Activated naive CD8-positive, alpha-beta T cell (primary cell): Measurements from ENCODE around the gene TNFRSF11A.
A peak's percentile ranks its signal among the peaks of the same experiment; 100 is the strongest.

Experiments used
- H3K27ac Mint-ChIP-seq: one replicate; pipeline ENCODE4 v1.8.0; 2021; ENCODE audit warnings: mixed read lengths
- H3K27me3 Mint-ChIP-seq: one replicate; pipeline ENCODE4 v1.8.0; 2021; ENCODE audit warnings: mixed read lengths
- H3K36me3 Mint-ChIP-seq: one replicate; pipeline ENCODE4 v1.8.0; 2021; ENCODE audit warnings: mixed read lengths
- H3K4me1 Mint-ChIP-seq: one replicate; pipeline ENCODE4 v1.8.0; 2021; ENCODE audit warnings: low read depth, mixed read lengths
- H3K4me3 Mint-ChIP-seq: one replicate; pipeline ENCODE4 v1.8.0; 2021; ENCODE audit warnings: mild to moderate bottlenecking, mixed read lengths
- H3K9me3 Mint-ChIP-seq: one replicate; pipeline ENCODE4 v1.8.0; 2021; ENCODE audit warnings: low read depth, mixed read lengths

TNFRSF11A gene

DNA sequence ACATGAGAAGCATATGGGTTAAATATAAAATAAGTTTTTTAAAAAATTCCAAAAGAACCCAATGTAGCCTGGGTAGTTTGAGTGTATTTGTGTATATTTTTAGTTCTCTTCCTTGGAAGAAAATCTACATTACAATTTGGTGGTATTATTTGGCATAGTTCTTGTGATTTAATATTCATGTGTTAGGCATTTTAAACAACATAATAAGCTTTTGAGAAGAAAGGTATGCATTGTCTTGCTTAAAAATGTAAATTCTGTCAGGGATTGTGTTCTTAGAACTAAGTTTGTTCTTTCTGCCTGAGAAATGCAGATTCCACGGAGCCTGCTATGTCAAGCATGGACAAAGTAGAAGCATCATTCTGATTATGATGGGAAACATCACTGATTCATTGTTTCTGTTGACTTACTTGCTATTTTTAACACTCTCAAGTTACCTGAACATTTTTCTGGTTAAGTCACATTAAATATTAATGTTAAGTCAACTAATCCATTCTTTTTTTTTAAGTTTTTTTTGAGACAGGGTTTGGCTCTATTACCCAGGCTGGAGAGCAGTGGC, 49.4 kb downstream of the TNFRSF11A start:
- H3K4me1 Mint-ChIP-seq = peaks cover 5% of the 10 kb centered on the region
- no peak overlapping the region for H3K27ac Mint-ChIP-seq
- no peaks in the 10 kb centered on the region for H3K9me3 Mint-ChIP-seq

DNA sequence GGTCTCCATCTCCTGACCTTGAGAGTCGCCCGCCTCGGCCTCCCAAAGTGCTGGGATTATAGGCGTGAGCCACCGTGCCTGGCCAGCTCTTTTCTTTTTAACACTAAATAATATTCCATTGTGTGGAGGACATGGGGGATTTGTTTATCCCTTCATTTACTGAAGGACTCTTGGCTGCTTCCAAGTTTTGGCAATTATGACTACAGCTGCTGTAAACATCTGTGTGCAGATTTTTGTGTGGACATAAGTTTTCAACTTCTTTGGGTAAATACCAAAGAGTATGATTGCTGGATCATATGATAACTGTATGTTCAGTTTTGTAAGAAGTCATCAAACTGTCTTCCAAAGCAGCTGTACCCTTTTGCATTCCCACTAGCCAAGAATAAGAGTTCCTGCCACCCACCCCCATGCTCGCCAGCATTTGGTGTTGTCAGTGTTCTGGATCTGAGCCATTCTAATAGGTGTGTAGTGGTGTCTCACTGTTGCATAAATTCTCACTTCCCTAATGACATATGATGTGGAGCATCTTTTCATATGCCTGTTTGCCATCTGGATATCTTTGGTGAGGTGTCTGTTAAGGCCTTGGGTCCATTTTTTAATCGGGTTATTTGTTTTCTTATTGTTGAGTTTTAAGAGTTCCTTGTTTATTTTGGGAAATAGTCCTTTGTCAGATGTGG, 52.2 kb downstream of the TNFRSF11A start:
- H3K36me3 Mint-ChIP-seq = no peaks in the 10 kb centered on the region
- peaks cover under 1% of the 10 kb centered on the region for H3K9me3 Mint-ChIP-seq
- no peak overlapping the region for H3K27ac Mint-ChIP-seq
- H3K4me3 Mint-ChIP-seq = no peak overlapping the region
- H3K4me1 Mint-ChIP-seq = no peaks in the 10 kb centered on the region
- no peaks in the 10 kb centered on the region for H3K27me3 Mint-ChIP-seq

More for the DNA sequence above, 49.4 kb downstream of the TNFRSF11A start:
- Mint-ChIP-seq H3K36me3 (no peaks in the 10 kb centered on the region), H3K27me3 (no peaks in the 10 kb centered on the region), H3K4me3 (no peak overlapping the region)

DNA sequence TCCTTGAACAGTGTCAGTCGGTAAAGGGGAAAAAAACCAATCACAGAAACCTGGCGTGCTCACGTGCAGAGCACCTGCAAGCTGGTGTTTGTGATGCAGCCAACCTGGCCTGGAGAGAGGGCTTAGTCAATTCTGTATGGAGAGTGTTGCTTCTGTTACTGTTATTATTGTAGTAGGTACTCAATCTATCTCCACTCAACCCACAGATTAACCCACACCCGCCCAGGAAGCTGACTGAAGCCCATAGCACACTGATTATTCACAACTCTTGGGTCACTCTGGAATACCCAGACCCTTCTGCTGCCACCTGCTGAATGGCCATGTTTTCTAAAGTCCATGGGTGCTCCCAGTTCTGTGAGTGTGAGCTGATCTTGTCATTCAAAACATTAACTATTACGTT, 53.9 kb downstream of the TNFRSF11A start:
- Mint-ChIP-seq H3K9me3 (peaks cover 6% of the 10 kb centered on the region), H3K27me3 (no peaks in the 10 kb centered on the region), H3K36me3 (peaks cover 6% of the 10 kb centered on the region), H3K27ac (no peak overlapping the region), H3K4me3 (no peak overlapping the region), H3K4me1 (no peaks in the 10 kb centered on the region)

DNA sequence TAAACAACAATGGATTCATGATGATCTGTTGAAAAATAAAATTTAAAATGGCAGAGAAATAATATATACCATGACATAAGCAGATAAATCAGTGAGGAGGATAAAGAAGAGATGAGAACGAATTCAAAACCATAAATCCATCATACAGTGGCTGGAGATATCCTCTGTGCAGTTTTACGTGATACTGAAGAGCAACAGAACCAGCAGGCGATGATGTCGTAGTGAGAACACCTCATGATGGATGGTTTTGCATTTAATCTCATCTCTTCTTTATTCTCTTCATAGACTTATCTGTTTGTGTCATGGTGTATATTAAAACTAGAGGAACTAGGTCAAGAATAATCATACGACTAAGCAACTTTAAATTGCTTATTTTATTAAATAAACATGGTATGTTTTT, 56.3 kb downstream of the TNFRSF11A start:
- Mint-ChIP-seq H3K27ac (no peak overlapping the region), H3K4me3 (no peak overlapping the region), H3K9me3 (peaks cover 6% of the 10 kb centered on the region), H3K36me3 (peaks cover 6% of the 10 kb centered on the region), H3K4me1 (no peaks in the 10 kb centered on the region), H3K27me3 (no peaks in the 10 kb centered on the region)

DNA sequence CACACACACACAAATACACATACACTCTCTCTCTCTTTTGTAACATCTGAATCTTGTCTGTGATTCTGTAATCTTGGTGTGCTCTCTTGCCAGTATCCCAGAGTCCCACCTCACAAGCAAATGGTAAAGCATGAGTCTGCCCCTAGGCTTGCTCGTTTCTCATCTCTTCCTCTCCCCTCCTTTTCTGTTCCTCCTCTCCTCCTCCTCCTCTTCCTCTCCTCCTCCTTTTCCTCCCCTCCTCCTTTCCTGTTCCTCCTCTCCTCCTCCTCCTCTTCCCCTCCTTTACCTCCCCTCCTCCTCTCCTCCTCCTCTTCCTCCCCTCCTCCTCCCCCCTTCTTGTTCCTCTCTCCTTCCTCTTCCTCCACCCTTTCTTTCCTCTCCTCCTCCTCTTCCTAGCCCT, 59.0 kb downstream of the TNFRSF11A start:
- Mint-ChIP-seq H3K27me3 (no peaks in the 10 kb centered on the region), H3K9me3 (peaks cover 6% of the 10 kb centered on the region), H3K4me1 (no peaks in the 10 kb centered on the region), H3K4me3 (no peak overlapping the region), H3K36me3 (peaks cover 6% of the 10 kb centered on the region), H3K27ac (no peak overlapping the region)

DNA sequence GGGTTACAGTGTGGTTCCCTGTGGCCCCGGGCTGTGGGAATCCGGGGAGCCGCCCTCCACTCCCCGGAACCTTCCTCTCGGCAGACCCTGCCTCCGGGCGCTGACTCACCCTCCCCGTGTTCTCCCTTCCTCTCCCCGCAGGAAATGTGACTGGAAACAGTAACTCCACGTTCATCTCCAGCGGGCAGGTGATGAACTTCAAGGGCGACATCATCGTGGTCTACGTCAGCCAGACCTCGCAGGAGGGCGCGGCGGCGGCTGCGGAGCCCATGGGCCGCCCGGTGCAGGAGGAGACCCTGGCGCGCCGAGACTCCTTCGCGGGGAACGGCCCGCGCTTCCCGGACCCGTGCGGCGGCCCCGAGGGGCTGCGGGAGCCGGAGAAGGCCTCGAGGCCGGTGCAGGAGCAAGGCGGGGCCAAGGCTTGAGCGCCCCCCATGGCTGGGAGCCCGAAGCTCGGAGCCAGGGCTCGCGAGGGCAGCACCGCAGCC, 59.5 kb downstream of the TNFRSF11A start:
- Mint-ChIP-seq H3K9me3 (peaks cover 6% of the 10 kb centered on the region), H3K27me3 (no peaks in the 10 kb centered on the region), H3K4me1 (no peaks in the 10 kb centered on the region), H3K27ac (no peak overlapping the region), H3K36me3 (peaks cover 6% of the 10 kb centered on the region), H3K4me3 (no peak overlapping the region)

DNA sequence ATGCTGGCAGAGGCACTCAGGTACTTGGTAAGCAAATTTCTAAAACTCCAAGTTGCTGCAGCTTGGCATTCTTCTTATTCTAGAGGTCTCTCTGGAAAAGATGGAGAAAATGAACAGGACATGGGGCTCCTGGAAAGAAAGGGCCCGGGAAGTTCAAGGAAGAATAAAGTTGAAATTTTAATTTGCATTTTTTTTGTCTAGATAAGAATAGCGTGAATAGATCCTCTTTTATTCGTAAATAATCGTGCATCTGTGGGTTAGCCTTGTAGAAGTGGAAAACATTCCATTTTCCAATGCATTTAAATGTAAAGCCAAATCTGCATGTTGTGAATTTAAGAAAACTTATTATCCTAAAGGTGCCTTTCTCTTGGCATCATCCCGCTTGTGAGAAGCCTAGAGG, 61.0 kb downstream of the TNFRSF11A start:
- no peaks in the 10 kb centered on the region for H3K4me1 Mint-ChIP-seq
- peaks cover 8% of the 10 kb centered on the region for H3K36me3 Mint-ChIP-seq
- H3K4me3 Mint-ChIP-seq = no peak overlapping the region
- H3K27me3 Mint-ChIP-seq = no peaks in the 10 kb centered on the region
- peaks cover 10% of the 10 kb centered on the region for H3K9me3 Mint-ChIP-seq
- H3K27ac Mint-ChIP-seq = no peak overlapping the region

DNA sequence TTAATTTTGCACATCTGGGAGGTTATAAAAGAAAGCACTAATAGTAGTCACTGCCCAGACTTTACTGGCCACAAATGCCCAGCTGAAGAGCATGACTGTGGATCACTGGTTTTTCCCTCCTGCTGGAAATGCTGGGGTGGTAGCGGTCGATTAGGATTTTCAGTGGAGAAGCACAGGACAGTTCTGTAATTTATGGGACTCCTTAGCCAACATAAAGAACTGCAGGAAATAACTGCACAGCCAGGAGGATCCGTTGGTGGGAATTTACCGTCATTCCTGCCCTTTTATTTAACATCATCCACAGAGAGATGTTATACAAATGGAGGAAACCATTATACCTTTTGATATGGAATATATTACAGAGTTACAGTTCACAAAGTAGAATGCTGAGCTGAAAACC, 61.5 kb downstream of the TNFRSF11A start:
- Mint-ChIP-seq H3K27me3 (no peaks in the 10 kb centered on the region), H3K36me3 (peaks cover 8% of the 10 kb centered on the region), H3K9me3 (peaks cover 11% of the 10 kb centered on the region), H3K4me3 (no peak overlapping the region), H3K4me1 (no peaks in the 10 kb centered on the region), H3K27ac (no peak overlapping the region)

DNA sequence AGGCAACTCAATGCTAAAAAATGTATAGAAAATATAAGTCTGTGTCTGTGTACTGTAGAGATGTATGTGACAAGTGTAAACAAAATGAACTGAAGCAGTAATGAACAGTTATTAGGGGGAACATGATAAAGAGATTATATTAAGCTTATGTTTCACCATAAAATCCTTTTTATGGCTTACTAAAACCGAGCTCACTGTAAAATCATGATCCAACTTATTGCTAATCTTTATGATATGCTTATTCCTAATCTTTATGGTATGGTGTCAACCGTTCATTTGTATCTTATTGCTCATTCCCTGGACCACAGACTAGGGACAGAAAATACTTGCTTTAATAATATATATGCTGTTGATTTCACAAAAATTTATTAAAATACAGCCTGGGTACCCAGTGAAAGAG, 62.1 kb downstream of the TNFRSF11A start:
- Mint-ChIP-seq H3K36me3 (peaks cover 8% of the 10 kb centered on the region), H3K9me3 (peaks cover 11% of the 10 kb centered on the region), H3K27ac (no peak overlapping the region), H3K4me3 (no peak overlapping the region), H3K27me3 (no peaks in the 10 kb centered on the region), H3K4me1 (no peaks in the 10 kb centered on the region)

DNA sequence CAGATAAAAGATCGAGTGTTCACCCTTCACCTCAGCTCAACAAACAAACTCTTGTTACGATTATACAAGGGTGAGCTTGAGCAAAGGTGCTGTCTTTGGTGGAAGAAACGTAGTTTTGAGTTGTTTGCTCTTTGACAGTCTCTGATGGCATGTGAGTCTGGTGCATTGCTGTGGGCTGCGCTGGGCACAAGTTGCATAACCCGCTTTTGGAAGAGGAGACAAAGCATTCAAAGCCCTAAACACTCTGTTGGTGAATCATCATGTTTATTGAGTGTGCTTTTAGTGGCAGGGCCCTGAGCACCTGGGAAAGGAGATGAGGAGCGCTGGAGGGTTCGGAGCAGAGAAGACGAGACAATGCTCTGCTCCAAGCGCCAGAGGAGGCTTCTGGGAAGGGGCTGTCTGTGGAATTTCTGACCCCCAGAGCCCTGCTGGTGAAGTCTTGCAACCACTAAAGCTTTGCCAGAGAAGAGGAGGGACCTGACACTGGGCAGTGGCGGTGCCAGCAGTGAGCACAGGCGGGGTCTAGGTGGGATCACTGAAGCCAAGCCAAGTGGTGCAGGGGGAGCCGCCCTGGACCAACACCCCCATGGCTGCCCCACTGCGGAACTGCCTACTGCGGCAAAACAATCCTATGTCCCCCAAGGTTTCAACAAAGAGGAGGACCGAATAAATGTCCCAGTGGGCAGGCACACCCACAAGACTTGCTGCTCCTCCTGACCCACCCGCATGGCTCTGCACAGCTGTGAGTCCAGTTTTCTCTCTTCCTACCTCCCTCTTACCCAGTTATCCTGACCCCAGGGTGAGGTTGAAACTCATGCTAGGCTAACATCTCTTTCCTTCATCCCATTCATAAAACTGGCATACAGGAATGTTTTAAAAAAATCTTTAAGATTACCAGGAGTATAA, 64.0 kb downstream of the TNFRSF11A start:
- no peak overlapping the region for H3K27ac Mint-ChIP-seq
- H3K4me3 Mint-ChIP-seq = no peak overlapping the region
- H3K9me3 Mint-ChIP-seq = peaks cover 5% of the 10 kb centered on the region
- H3K4me1 Mint-ChIP-seq = no peaks in the 10 kb centered on the region
- peaks cover 2% of the 10 kb centered on the region for H3K36me3 Mint-ChIP-seq
- H3K27me3 Mint-ChIP-seq = no peaks in the 10 kb centered on the region

DNA sequence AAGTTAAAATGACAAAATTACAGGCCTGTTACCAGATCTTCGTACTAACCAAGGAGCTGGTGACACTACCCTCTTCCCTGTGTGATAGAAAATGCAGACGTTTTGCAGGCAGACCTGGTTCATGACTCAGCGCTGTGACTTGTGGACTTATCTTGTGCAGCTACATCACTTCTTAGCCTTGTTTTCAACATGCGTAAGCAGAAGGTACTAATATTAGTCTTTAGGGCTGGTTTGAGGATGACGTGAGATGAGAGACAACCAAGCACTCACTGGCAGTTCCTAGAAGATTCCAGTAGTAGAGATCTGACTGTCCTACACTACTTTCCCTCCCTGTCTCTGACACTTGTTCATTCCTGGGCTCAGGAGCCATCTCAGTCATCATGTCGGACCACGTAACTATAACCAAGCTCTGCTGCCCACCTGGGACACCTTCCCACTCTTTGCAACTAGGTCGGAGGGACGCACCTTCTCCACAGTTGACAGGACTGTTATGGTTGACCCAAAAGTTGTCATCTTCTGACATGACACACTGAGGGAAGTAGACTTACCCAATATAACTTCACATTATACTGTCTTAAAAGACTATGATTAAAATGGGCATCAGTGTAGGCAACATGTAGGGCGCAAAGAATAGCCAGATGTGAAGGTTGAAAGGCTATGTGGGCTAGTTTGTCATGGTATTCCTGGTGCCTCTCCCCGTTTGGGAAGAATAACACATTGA, 64.8 kb downstream of the TNFRSF11A start:
- Mint-ChIP-seq H3K27ac (no peak overlapping the region), H3K4me1 (no peaks in the 10 kb centered on the region), H3K36me3 (peaks cover 2% of the 10 kb centered on the region), H3K4me3 (no peak overlapping the region), H3K9me3 (peaks cover 5% of the 10 kb centered on the region), H3K27me3 (no peaks in the 10 kb centered on the region)

DNA sequence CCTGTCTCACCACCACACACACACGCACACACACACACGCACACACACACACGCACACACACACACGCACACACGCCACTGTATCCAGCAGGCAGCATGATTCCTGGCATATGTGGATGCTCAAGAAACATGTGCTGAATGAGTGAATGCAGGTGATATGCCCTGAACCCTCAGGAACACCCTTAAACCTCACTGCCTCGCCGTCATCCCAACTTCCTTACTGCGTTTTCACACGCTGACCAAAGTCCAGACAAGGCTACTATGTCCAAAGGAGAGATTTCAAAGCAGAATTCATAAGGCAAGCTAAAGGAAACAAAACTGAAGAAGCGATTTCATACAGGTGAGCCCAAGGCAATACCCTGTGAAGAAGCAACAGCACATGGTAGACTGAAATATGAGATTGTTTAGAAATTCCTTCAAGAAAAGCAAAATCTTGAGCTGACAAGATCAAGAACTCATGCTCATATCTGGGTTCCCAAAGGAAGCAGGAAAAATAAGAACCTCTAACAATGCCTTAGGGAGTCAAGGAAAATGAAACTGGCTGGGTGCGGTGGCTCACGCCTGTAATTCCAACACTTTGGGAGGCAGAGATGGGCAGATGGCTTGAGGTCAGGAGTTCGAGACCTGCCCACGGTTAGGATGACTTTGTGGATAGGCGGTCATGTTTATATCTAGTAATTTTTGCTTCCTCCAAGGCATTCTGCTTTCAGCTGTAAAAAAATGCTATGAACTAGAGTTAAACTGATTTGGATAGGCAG, 69.1 kb downstream of the TNFRSF11A start:
- H3K27ac Mint-ChIP-seq = no peak overlapping the region
- H3K27me3 Mint-ChIP-seq = peaks cover 1% of the 10 kb centered on the region
- H3K36me3 Mint-ChIP-seq = peaks cover 2% of the 10 kb centered on the region
- peaks cover 5% of the 10 kb centered on the region for H3K9me3 Mint-ChIP-seq
- H3K4me1 Mint-ChIP-seq = peaks cover 3% of the 10 kb centered on the region
- no peak overlapping the region for H3K4me3 Mint-ChIP-seq

DNA sequence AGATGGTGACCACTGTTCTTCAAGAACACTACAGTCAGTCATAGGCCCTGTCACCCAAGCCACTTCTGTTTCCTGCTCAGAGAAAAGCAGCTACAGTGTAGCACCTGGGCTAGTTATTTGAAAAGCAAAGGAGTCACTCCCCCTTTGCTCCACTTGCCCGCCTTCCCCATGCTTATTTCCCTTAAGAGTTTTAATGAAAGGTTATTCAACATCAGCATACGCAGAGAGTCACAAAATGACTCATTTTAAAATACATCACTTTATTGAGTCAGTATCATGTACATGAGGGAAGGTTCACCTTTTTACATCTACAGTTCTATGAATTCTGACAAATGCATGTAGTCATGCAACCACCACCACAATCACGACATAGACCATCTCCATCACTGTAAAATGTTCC, 71.3 kb downstream of the TNFRSF11A start:
- H3K27ac Mint-ChIP-seq = peak overlapping the region; percentile 5
- no peaks in the 10 kb centered on the region for H3K9me3 Mint-ChIP-seq
- H3K36me3 Mint-ChIP-seq = no peaks in the 10 kb centered on the region
- peaks cover 3% of the 10 kb centered on the region for H3K27me3 Mint-ChIP-seq
- H3K4me3 Mint-ChIP-seq = no peak overlapping the region
- peaks cover 5% of the 10 kb centered on the region for H3K4me1 Mint-ChIP-seq

DNA sequence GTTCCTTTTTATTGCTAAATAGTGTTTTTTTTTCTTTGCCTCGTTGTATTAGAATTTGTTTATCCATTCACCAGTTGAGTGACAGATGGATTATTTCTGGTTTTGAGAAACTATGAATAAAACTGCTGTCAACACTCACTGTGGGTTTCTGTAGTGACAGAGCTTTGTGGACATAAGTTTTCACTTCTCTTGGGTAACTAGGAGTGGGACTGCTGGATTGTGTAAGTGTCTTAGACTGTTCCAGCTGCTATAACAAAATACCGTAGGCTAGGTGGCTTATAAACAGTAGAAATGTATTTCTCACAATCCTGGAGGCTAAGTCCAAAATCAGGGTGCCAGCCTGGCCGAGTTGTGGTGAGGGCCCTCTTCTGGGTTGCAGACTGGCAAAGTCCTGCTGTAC, 71.9 kb downstream of the TNFRSF11A start:
- no peaks in the 10 kb centered on the region for H3K9me3 Mint-ChIP-seq
- H3K4me3 Mint-ChIP-seq = no peak overlapping the region

More for the DNA sequence above, 71.9 kb downstream of the TNFRSF11A start:
- peak overlapping the region; percentile 5 for H3K27ac Mint-ChIP-seq
- H3K27me3 Mint-ChIP-seq = peaks cover 3% of the 10 kb centered on the region
- H3K36me3 Mint-ChIP-seq = no peaks in the 10 kb centered on the region
- peaks cover 5% of the 10 kb centered on the region for H3K4me1 Mint-ChIP-seq
